NB4 (cell line): ENCODE results near the gene OLFM1.

Source experiments
- DNase-seq: peaks from one replicate; pipeline ENCODE4 v3.0.0; 2010; ENCODE audit warnings: low read depth
- H3K4me3 ChIP-seq: one replicate; pipeline ENCODE4 v1.5.1; 2011; ENCODE audit warnings: mild to moderate bottlenecking, low read depth, low read length, moderate library complexity
- MYC ChIP-seq: IDR thresholded peaks from 2 replicates; pipeline ENCODE4 v1.6.1; 2011; ENCODE audit warnings: low read depth, low read length
- POLR2A ChIP-seq: IDR thresholded peaks from 2 replicates; pipeline ENCODE4 v1.6.1; 2011; ENCODE audit warnings: mild to moderate bottlenecking; ENCODE audit not compliant: insufficient read length; ENCODE audit errors: extremely low read depth
- TF ChIP-seq, protein P1 (sequence below): IDR thresholded peaks from one replicate; pipeline ENCODE4 v1.5.1; 2012; ENCODE audit warnings: low read depth, low read length
- TF ChIP-seq, protein P2 (sequence below): IDR thresholded peaks from 2 replicates; pipeline ENCODE4 v1.6.1; 2011; ENCODE audit warnings: low read depth, low read length

The OLFM1 gene

GRCh38 chr9:135130207-135130976, 42.9 kb downstream of the OLFM1 start:
- no peak overlapping the region for H3K4me3 ChIP-seq
- TF ChIP-seq, protein P1, sequence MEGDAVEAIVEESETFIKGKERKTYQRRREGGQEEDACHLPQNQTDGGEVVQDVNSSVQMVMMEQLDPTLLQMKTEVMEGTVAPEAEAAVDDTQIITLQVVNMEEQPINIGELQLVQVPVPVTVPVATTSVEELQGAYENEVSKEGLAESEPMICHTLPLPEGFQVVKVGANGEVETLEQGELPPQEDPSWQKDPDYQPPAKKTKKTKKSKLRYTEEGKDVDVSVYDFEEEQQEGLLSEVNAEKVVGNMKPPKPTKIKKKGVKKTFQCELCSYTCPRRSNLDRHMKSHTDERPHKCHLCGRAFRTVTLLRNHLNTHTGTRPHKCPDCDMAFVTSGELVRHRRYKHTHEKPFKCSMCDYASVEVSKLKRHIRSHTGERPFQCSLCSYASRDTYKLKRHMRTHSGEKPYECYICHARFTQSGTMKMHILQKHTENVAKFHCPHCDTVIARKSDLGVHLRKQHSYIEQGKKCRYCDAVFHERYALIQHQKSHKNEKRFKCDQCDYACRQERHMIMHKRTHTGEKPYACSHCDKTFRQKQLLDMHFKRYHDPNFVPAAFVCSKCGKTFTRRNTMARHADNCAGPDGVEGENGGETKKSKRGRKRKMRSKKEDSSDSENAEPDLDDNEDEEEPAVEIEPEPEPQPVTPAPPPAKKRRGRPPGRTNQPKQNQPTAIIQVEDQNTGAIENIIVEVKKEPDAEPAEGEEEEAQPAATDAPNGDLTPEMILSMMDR, result no peak
- TF ChIP-seq MYC (no peak), POLR2A (no peak)
- TF ChIP-seq, protein P2, sequence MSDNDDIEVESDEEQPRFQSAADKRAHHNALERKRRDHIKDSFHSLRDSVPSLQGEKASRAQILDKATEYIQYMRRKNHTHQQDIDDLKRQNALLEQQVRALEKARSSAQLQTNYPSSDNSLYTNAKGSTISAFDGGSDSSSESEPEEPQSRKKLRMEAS, result no peak
- DNase-seq, result peak; percentile 23

GRCh38 chr9:135131488-135131887, 44.0 kb downstream of the OLFM1 start:
- TF ChIP-seq, protein P2, result no peak
- TF ChIP-seq, protein P1, result no peak
- TF ChIP-seq MYC (no peak), POLR2A (no peak)
- no peak overlapping the region for H3K4me3 ChIP-seq
- no peak for DNase-seq

DNA sequence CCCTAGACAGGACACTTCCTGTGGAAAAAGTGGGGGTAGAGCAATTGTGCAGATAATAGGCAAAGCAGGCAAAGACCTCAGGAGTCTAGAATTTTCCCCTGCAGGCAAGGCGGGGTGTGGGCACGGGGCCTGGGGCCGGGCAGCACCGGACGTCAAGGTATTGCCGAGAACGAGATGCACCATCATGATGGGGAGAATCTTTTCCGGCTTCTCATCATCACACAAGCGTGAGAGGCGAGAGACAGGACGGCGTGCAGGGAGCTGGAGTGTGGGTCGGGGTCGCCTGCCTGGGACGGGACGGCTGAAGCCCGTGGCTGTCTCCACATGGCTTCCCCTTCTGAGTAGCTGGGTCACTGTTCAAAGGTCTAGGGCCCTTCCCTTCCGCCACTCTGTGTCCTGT, 44.5 kb downstream of the OLFM1 start:
- H3K4me3 ChIP-seq, result no peak overlapping the region
- DNase-seq, result no peak
- no peak for TF ChIP-seq POLR2A

GRCh38 chr9:135134268-135135022, 47.0 kb downstream of the OLFM1 start:
- DNase-seq, result no peak
- H3K4me3 ChIP-seq, result no peak overlapping the region

DNA sequence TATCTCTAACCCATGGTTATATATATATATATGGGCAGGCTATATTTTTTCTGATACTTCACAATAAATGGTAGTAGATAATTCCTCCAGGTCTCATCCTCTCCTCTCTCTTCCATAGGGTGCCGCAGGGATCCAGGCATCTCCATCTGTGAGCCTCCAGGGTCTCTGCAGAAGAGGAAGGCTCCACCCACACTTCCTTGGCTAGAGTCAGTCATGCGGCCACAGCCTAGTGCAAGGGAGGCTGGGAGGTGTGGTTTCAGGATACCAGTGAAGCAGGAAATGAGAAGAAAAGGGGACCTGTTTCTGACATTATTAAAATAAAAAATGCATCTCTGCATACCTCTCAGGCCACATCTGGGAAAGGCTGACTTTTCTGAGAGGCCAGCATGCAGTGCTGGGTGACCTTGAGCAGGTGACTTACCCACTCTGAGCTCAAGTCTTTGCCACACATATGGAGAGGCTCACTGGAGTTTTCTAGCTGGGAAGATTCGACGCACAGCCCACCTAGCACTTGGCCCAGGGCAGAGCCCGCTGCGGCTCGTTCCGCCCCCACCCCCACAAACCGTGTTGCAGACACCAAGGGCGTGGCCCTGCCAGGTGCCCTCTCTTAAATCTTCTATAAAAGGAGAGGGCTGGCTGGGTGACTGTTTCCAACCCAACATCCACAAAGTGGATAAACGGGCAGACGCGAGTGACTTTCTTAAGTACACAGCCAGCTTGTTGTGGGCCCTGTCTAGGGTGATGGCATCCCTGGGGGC, 47.9 kb downstream of the OLFM1 start:
- TF ChIP-seq MYC, result no peak
- TF ChIP-seq, protein P2, result no peak
- TF ChIP-seq, protein P1, result no peak
- TF ChIP-seq POLR2A, result no peak
- no peak overlapping the region for H3K4me3 ChIP-seq
- DNase-seq, result no peak

More at GRCh38 chr9:135134268-135135022, 47.0 kb downstream of the OLFM1 start:
- no peak for TF ChIP-seq POLR2A
- TF ChIP-seq MYC, result no peak

DNA sequence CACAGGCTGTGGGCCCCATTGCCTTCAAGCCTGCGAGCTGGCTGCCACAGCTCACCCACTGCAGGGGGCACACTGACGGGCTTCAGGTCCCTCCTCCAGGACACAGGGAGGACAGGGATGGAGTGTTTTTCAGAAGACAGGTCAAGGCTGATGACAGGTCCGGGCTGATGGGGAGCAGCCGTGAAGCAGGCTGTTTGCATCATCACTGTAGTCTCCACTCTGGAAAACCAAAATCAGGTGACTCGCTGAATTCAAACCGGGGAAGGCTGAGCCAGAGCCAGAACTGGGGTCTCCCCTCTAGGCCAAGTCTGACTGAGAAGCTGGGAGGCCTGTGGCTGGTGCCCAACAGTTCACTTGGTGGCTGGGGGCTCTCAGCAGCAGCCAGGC, 48.5 kb downstream of the OLFM1 start:
- TF ChIP-seq, protein P2, result no peak
- TF ChIP-seq, protein P1, result no peak
- TF ChIP-seq POLR2A, result no peak
- no peak for TF ChIP-seq MYC
- DNase-seq, result no peak
- no peak overlapping the region for H3K4me3 ChIP-seq
